GM12874 (cell line): ENCODE data around the gene FGF14.

Experiments used
- CTCF ChIP-seq: IDR thresholded peaks from 2 replicates; pipeline ENCODE4 v1.5.1; 2011; ENCODE audit warnings: low read depth, mild to moderate bottlenecking, control low read depth, low read length, moderate library complexity; ENCODE audit not compliant: insufficient read depth

FGF14 gene

GRCh38 chr13:102169471-102170015, 232.3 kb downstream of the FGF14 start:
- TF ChIP-seq CTCF: no peak

- no peak for TF ChIP-seq CTCF
These were observed 249.1 kb downstream of the FGF14 start for GRCh38 chr13:102152790-102153189.

- TF ChIP-seq CTCF: no peak
These were observed 254.5 kb downstream of the FGF14 start for GRCh38 chr13:102147353-102147752.

- TF ChIP-seq CTCF: no peak
These were observed 256.1 kb downstream of the FGF14 start for GRCh38 chr13:102145750-102146149.

GRCh38 chr13:102142473-102142826, 259.4 kb downstream of the FGF14 start:
- TF ChIP-seq CTCF: no peak

- TF ChIP-seq CTCF: peak; percentile 44; the same call in 1 of the 2 replicates
These were observed 260.0 kb downstream of the FGF14 start for GRCh38 chr13:102141625-102142472.

- TF ChIP-seq CTCF: no peak
These were observed 262.2 kb downstream of the FGF14 start for GRCh38 chr13:102139626-102140025.
